GM18519 (cell line): ENCODE data around the gene CNR2.
"Not testable (repeated sequence)": the region's sequence is repeated elsewhere in the genome, so short reads cannot be mapped to it uniquely, and the experiment has no call there.

Source experiments
- ATAC-seq: cut with Tn5 transposase; IDR thresholded peaks from one replicate; pipeline ENCODE4 v1.9.1; 2021; ENCODE audit warnings: mild to moderate bottlenecking, moderate library complexity; ENCODE audit not compliant: unreplicated experiment, low FRiP score

CNR2 gene

GRCh38 chr1:23913212-23913880 is at the start of gene CNR2:
Gene CNR2 (minus strand): TSS chr1:23913362. CDS start chr1:23875617, 37,745 bp downstream.
- no peak for ATAC-seq

- no peak for ATAC-seq
Measured at GRCh38 chr1:23960291-23961020, 47.3 kb upstream of the CNR2 start.

DNA sequence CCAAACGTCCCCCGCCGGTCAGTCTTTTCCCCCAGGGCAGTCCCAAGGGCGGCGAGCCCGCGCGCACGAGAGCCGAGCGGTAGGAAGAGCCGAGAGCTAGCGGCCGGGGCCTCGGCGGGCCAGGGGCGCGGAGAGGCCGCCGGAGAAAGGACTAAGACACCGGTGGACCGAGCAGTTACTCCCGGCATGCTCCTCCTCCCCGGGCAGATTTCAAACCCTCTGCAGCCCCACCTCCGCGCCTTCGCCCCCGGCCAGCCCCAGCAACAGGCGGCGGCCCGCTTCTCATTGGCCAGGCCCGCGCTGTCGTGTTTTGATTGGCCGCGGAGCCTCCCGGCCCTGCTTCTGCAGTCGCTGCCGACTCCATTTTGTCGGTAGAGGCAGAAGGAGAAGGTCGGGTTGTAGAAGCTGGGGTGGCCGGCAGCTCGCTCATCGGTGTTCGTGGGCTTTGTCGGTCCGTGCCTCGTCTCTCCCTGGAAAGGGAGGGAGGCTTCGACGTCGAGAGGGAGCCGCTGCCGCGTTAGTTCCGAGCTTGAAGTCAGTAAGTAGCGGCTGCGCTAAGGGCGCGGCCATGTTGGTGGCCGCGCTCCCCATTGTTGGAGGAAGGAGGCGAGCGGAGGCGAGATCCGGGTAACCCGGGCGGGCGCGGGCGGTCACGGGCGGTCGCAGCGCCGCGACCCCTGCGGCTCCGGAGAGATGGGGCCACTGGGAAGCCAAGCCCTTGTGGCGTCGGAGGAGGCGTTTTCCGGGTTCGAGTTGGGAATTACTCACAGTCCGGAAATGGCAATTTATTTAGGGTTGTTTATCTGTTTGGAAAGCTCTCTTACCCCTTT is 46.5 kb upstream of the CNR2 start, which contains the start of gene PNRC2:
PNRC2 (plus strand) TSS at position 368 of the 830 bp plus-strand sequence. CDS start 1,630 bp downstream, outside the sequence.
- ATAC-seq = peak; percentile 48

GRCh38 chr1:23958810-23959460 is 45.8 kb upstream of the CNR2 start:
- peak; percentile 37 for ATAC-seq

DNA sequence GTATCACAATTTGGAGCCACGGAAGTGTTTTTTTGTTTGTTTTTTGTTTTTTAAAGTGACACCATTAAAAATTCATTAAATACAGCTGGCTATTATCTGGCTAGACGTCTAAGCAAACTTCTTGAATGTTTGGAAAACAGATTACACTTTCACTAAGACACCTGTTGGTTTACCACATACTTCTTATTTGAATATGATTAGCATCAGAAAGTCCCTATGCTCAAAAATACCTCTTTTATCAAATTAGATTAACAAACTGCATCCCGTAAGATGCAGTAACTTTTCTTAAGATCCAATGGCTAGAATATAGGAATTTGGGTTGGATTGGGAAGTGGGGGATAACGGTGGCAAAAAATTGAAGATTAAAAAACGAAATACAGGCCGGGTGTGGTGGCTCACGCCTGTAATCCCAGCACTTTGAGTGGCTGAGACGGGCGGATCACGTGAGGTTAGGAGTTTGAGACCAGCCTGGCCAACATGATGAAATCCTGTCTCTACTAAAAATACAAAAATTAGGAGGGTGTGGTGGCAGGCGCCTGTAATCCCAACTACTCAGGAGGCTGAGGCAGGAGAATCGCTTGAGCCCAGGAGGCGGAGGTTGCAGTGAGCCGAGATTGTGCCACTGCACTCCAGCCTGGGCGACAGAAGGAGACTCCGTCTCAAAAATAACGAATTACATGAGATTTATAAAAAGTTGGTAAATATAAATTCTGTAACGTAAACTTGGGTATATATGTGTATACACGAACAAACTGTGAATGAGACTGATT is 45.1 kb upstream of the CNR2 start:
- not testable (repeated sequence) for ATAC-seq

DNA sequence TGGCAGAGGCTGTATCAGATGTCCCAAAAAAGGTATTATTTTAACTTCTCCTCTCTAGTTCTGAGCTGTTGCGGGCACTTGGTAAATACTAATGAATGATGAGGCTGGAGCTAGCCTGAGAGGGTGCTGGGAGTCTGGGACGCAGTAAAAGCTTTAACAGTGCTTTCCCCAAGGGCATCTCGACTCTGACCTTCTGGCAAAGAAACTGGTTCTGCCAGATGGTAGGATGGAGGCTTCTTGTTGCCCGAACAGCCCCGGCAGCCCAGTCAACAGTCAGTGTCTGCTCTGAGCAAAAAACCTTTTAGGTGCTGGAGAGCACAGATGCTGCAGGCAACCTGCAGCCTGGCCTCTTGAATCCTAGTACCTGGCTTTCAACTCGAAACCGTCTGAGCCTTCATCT is 43.9 kb upstream of the CNR2 start:
- ATAC-seq = no peak

- ATAC-seq = no peak
Measured at GRCh38 chr1:23953020-23953419, 39.9 kb upstream of the CNR2 start.

DNA sequence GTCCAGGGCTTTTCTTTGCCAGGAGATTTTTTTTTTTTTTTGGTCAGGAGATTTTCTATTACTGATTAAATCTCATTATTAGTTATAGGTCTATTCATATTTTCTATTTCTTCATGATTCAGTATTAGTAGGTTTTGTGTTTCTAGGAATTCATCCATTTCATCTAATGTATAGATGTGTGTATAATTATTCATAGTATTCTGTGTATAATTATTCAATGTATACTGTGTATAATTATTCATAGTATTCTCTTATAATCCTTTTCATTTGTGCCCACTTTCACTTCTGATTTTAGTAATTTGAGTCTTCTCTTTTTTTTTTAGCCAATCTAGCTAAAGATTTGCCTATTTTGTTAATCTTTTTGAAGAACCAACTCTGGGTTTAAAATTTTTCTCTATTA is 34.2 kb upstream of the CNR2 start:
- ATAC-seq = no peak

- ATAC-seq = no peak
Measured at GRCh38 chr1:23936481-23937176, 23.5 kb upstream of the CNR2 start.

GRCh38 chr1:23931491-23931880 is 18.3 kb upstream of the CNR2 start:
- ATAC-seq = no peak

- ATAC-seq = no peak
Measured at GRCh38 chr1:23930861-23931490, 17.8 kb upstream of the CNR2 start.

GRCh38 chr1:23930270-23930669 is 17.1 kb upstream of the CNR2 start:
- no peak for ATAC-seq

GRCh38 chr1:23928789-23929188 is 15.6 kb upstream of the CNR2 start:
- no peak for ATAC-seq

DNA sequence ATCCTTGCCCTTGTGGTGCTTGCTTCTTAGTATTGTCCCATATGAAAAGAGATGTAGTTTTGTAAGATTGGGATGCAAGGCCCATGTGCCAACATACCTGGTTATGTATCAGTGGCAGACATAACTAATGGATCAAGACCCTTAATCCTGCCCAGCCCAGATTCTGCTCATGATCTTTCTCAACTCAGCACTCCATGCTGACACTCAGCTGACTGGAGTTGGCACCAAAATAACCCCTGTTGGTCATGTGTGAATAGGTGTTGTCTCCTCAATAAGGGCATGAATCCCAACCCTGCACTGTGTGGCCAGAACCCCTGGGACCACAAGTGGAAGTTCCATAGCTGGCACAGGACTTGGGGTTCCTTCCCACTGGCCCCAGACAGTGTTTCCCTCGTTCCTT is 13.9 kb upstream of the CNR2 start:
- no peak for ATAC-seq

DNA sequence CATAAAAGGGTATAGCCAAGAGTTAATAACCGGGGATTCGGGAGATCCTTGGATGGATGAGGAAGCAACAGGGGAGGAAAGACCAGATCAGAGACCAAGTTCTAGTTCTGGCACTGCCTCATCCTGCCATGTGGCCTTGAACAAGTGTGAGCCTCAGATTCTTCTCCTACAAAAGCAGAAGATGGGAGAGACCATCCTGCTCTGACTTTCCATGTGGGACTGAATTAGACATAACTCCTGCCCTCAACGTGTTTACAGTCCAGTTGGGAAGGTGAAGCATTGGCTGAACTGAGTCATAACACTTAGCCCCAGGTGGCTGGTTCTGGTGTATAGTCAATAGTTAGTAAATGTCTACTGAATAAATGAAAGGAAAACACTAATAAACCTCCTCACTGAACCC is 12.1 kb upstream of the CNR2 start:
- no peak for ATAC-seq

- ATAC-seq = no peak
Measured at GRCh38 chr1:23924601-23925000, 11.4 kb upstream of the CNR2 start.

DNA sequence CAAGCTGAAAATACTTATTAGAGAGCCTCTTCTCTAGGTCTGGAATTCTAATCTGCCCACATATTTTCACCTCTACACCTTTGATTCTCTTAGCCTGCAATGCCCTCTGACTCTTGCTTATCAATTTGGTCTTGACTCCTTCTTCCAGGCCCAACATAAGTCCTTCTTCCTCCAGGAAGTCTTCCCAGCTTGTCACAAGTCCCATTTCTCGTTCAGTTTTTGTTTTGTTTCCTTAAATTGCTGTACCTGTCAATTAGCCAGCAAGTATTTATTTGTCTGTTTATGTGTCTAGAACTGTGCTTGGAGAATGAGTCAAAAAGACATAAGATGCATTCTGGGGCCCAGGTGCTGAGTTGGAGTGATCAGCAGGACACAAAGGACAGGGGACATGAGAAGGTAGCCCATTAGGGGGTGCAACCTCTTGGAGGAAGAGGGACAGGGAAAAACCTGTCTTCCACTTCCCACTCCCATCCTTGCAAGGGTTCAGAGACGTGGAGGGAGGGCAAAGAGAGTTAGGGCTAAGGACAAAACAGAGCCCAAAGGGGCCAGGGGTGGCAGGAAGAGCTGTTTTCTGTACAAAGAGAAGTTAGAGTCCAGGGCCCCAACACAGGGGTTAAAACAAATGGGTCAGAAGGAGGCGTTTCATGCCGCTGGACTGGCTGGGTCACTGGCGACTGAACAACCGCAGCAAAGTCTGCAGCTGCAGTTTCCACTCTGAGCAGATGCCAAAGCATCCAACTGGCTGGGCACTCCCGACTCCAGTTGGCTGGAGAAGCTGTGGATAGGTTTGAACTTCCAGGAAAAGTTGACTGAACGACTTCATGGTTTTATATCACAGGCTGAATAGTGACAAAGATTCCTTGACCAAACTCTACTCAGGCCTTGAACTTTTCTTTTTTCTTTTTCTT is 10.7 kb upstream of the CNR2 start:
- no peak for ATAC-seq
